SU-DHL-6 (cell line): ENCODE measurements around the gene GLIPR1.

Experiments used
- EZH2phosphoT487 ChIP-seq: fragments of 200-600 bp; sonication (generic), shearing (Covaris generic); conservative IDR thresholded peaks from 2 replicates; pipeline ENCODE4 v1.6.1; 2018; ENCODE audit warnings: mild to moderate bottlenecking, antibody characterized with exemption, low read length, moderate library complexity, mixed read lengths
- TF ChIP-seq, protein P1 (sequence below): fragments of 200-600 bp; sonication (generic); IDR thresholded peaks from one replicate; pipeline ENCODE4 v1.5.1; 2017; ENCODE audit warnings: antibody characterized with exemption, mild to moderate bottlenecking, low read length, moderate library complexity; ENCODE audit not compliant: insufficient read depth, poor library complexity, severe bottlenecking

- TF ChIP-seq, protein P1, sequence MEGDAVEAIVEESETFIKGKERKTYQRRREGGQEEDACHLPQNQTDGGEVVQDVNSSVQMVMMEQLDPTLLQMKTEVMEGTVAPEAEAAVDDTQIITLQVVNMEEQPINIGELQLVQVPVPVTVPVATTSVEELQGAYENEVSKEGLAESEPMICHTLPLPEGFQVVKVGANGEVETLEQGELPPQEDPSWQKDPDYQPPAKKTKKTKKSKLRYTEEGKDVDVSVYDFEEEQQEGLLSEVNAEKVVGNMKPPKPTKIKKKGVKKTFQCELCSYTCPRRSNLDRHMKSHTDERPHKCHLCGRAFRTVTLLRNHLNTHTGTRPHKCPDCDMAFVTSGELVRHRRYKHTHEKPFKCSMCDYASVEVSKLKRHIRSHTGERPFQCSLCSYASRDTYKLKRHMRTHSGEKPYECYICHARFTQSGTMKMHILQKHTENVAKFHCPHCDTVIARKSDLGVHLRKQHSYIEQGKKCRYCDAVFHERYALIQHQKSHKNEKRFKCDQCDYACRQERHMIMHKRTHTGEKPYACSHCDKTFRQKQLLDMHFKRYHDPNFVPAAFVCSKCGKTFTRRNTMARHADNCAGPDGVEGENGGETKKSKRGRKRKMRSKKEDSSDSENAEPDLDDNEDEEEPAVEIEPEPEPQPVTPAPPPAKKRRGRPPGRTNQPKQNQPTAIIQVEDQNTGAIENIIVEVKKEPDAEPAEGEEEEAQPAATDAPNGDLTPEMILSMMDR, result no peak
- TF ChIP-seq EZH2phosphoT487, result no peak
These were observed at the start of gene GLIPR1 for GRCh38 chr12:75480469-75480949.
